ENCODE measurements around the gene SLC16A10.

DNA sequence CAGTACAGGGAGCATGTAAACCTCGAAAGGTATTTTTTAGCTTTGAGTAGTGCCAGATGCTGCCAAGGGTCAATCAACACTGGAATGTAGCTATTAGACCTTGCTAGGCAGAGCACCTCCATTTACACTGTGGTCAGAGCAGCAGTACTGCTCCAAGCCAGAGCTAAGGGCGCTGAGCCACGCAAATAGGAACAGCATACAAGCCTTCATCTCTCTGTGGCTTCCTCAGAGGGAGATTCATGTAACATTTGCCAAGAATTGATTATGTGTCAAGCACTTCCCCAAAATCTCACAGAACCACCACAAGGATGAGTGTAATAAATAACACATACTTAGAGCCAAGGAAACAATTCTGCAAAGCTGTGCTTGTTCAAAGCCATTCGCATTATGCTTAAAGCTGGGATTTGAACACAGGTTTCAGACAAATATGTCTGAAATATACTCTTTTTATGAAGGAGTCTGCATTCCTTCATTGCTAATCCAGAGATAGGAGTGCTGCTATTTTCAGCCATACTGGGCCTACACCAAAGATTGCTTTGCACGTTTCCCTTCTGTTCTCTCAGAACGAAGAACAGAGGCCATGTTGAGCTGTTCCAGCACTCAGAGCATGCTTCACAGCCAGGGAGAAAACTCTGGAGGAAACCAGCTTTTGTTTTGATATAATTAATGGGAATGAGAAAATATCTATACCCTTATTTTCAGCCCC is 97.7 kb downstream of the SLC16A10 start:
- no peak for TF ChIP-seq POLR2AphosphoS5 (IDR thresholded peaks at IDR 0.05; ENCODE audit: low read depth, low read length)
- TF ChIP-seq EP300 (IDR thresholded peaks at IDR 0.05; ENCODE audit: borderline replicate concordance in 1 of 2, low read depth in 2 of 2, low read length in 2 of 2) = no peak
- no peak for TF ChIP-seq RAD21 (IDR thresholded peaks at IDR 0.05 in 1 of 2, conservative IDR thresholded peaks at IDR 0.05 in 1 of 2; ENCODE audit: low read depth in 2 of 2, low read length in 2 of 2)
- TF ChIP-seq, protein P1, sequence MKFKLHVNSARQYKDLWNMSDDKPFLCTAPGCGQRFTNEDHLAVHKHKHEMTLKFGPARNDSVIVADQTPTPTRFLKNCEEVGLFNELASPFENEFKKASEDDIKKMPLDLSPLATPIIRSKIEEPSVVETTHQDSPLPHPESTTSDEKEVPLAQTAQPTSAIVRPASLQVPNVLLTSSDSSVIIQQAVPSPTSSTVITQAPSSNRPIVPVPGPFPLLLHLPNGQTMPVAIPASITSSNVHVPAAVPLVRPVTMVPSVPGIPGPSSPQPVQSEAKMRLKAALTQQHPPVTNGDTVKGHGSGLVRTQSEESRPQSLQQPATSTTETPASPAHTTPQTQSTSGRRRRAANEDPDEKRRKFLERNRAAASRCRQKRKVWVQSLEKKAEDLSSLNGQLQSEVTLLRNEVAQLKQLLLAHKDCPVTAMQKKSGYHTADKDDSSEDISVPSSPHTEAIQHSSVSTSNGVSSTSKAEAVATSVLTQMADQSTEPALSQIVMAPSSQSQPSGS (IDR thresholded peaks at IDR 0.05; ENCODE audit: low read length) = no peak
- TF ChIP-seq BCL11A (IDR thresholded peaks at IDR 0.05; ENCODE audit: low read depth in 2 of 2, low read length in 2 of 2) = no peak
- TF ChIP-seq EZH2 (IDR thresholded peaks at IDR 0.05; ENCODE audit: low read depth, low read length, severe bottlenecking) = no peak
- no peak for TF ChIP-seq POLR2A (IDR thresholded peaks at IDR 0.05; ENCODE audit: control extremely low read depth in 1 of 2, low read depth in 2 of 2, low read length in 2 of 2)
- no peak for TF ChIP-seq BACH1 (IDR thresholded peaks at IDR 0.05; ENCODE audit: low read length)
- TF ChIP-seq, protein P2, sequence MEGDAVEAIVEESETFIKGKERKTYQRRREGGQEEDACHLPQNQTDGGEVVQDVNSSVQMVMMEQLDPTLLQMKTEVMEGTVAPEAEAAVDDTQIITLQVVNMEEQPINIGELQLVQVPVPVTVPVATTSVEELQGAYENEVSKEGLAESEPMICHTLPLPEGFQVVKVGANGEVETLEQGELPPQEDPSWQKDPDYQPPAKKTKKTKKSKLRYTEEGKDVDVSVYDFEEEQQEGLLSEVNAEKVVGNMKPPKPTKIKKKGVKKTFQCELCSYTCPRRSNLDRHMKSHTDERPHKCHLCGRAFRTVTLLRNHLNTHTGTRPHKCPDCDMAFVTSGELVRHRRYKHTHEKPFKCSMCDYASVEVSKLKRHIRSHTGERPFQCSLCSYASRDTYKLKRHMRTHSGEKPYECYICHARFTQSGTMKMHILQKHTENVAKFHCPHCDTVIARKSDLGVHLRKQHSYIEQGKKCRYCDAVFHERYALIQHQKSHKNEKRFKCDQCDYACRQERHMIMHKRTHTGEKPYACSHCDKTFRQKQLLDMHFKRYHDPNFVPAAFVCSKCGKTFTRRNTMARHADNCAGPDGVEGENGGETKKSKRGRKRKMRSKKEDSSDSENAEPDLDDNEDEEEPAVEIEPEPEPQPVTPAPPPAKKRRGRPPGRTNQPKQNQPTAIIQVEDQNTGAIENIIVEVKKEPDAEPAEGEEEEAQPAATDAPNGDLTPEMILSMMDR (IDR thresholded peaks at IDR 0.05; ENCODE audit: control extremely low read depth in 1 of 3, insufficient read depth in 1 of 3, low read depth in 1 of 3, low read length in 3 of 3) = no peak
- TF ChIP-seq, protein P3, sequence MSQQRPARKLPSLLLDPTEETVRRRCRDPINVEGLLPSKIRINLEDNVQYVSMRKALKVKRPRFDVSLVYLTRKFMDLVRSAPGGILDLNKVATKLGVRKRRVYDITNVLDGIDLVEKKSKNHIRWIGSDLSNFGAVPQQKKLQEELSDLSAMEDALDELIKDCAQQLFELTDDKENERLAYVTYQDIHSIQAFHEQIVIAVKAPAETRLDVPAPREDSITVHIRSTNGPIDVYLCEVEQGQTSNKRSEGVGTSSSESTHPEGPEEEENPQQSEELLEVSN (IDR thresholded peaks at IDR 0.05) = no peak
- no peak for TF ChIP-seq KDM5A (IDR thresholded peaks at IDR 0.05; ENCODE audit: low read length)
